ENCODE measurements around the gene TET2. TPM values are rescaled to one million over a fixed set of nuclear protein-coding genes. Genes with fewer than 3 reads are reported as not detected.

TET2 gene
- total RNA-seq, 2 donors from 2014 or later = 20.0 to 30.1 TPM

GRCh38 chr4:105196523-105197145 is 50.0 kb downstream of the TET2 start:
- TF ChIP-seq CTCF (IDR thresholded peaks at IDR 0.05) = no peak
- Histone ChIP-seq H3K27me3 (no peaks in the 10 kb centered on the region), H3K9ac (ENCODE audit: low read depth in 2 of 2, low read length in 2 of 2) (no peak overlapping the region), H3K4me3 (no peak overlapping the region), H3K36me3 (no peaks in the 10 kb centered on the region), H3K4me1 (peaks cover 8% of the 10 kb centered on the region), H3K9me3 (no peaks in the 10 kb centered on the region), H3K27ac (peak overlapping the region; percentile 12)
- intact Hi-C loops (cut with DNase I) = no loop called here
- no peak for DNase-seq

- Histone ChIP-seq H3K36me3 (no peaks in the 10 kb centered on the region), H3K9ac (ENCODE audit: low read depth in 2 of 2, low read length in 2 of 2) (no peak overlapping the region), H3K4me3 (no peak overlapping the region), H3K27me3 (no peaks in the 10 kb centered on the region), H3K27ac (no peak overlapping the region), H3K4me1 (no peaks in the 10 kb centered on the region), H3K9me3 (no peaks in the 10 kb centered on the region)
- TF ChIP-seq CTCF (IDR thresholded peaks at IDR 0.05) = no peak
- intact Hi-C loops (cut with DNase I) = no loop called here
- DNase-seq = no peak
These were observed 51.1 kb downstream of the TET2 start for GRCh38 chr4:105197777-105198176.

DNA sequence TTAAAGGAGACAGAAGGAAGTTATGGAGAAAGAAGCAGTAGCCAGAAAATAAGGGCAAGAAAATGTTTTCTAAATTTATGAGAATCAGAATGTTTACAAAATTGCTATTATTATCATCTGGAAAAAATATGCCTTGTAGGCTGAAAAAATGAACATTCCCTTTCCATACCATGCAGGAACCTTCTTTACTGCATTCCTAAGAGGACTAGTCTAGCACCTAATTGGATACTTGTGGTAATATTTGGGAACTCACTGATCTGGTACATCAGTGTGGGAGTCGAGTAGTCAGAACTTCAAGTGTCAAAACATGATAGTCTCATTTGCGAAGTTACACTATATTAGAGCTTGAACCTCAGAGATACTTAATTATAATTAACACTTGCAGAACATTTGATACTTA is 51.9 kb downstream of the TET2 start:
- intact Hi-C loops (cut with DNase I) = no loop called here
- no peaks in the 10 kb centered on the region for H3K36me3 ChIP-seq
- no peak for TF ChIP-seq CTCF (IDR thresholded peaks at IDR 0.05)
- no peak overlapping the region for H3K4me3 ChIP-seq
- DNase-seq = no peak
- no peak overlapping the region for H3K27ac ChIP-seq
- no peaks in the 10 kb centered on the region for H3K27me3 ChIP-seq
- H3K9me3 ChIP-seq = no peaks in the 10 kb centered on the region
- no peaks in the 10 kb centered on the region for H3K4me1 ChIP-seq
- H3K9ac ChIP-seq (ENCODE audit: low read depth in 2 of 2, low read length in 2 of 2) = no peak overlapping the region

GRCh38 chr4:105206214-105206613 is 59.5 kb downstream of the TET2 start:
- no peak overlapping the region for H3K4me3 ChIP-seq
- no peaks in the 10 kb centered on the region for H3K27me3 ChIP-seq
- H3K27ac ChIP-seq = no peak overlapping the region
- no peak for DNase-seq
- H3K36me3 ChIP-seq = no peaks in the 10 kb centered on the region
- intact Hi-C loops (cut with DNase I) = no loop called here
- H3K9ac ChIP-seq (ENCODE audit: low read depth in 2 of 2, low read length in 2 of 2) = no peak overlapping the region
- TF ChIP-seq CTCF (IDR thresholded peaks at IDR 0.05) = no peak
- no peaks in the 10 kb centered on the region for H3K4me1 ChIP-seq
- no peaks in the 10 kb centered on the region for H3K9me3 ChIP-seq

- Histone ChIP-seq H3K36me3 (no peaks in the 10 kb centered on the region), H3K27ac (no peak overlapping the region), H3K9ac (ENCODE audit: low read depth in 2 of 2, low read length in 2 of 2) (no peak overlapping the region), H3K4me3 (no peak overlapping the region), H3K27me3 (no peaks in the 10 kb centered on the region), H3K9me3 (no peaks in the 10 kb centered on the region), H3K4me1 (no peaks in the 10 kb centered on the region)
- DNase-seq = no peak
- intact Hi-C loops (cut with DNase I) = no loop called here
- TF ChIP-seq CTCF (IDR thresholded peaks at IDR 0.05) = no peak
These were observed 60.7 kb downstream of the TET2 start for GRCh38 chr4:105207386-105207785.

All from colonic mucosa (tissue), 4 donors.